ENCODE data around the gene ST3GAL5.

Gene ST3GAL5

DNA sequence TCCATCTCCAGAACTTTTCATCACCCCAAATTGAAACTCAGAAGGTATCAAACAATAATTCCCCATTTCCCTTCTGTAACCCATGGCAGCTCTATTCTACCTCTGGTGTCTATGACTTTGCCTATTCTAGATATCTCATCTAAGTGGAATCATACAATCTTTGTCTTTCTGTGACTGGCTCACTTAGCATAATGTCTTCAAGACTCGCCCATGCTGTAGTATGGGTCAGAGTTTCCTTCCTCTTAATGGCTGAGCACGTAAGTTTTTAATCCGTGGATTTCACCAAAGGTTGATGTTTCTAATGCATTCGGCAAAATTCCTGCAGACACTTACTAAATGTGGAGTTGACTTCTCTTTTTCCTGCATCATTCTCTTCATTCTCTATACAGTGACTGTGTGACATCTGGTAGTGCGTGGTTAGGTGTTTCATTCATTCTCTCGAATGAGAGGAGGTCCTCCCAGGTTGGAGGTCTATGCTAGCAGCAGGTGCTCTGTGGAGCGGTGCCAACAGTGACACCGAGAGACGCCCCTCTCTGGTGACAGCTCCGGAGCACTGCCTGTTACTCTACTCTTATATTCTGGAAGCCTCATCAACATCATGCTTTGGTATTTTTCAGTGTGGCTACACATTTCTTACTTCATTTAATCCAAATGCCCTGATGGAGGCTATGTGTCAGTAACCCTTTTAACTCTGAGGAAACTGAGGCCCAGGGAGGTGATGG, 84.9 kb downstream of the ST3GAL5 start:
- no peak for DNase-seq

DNA sequence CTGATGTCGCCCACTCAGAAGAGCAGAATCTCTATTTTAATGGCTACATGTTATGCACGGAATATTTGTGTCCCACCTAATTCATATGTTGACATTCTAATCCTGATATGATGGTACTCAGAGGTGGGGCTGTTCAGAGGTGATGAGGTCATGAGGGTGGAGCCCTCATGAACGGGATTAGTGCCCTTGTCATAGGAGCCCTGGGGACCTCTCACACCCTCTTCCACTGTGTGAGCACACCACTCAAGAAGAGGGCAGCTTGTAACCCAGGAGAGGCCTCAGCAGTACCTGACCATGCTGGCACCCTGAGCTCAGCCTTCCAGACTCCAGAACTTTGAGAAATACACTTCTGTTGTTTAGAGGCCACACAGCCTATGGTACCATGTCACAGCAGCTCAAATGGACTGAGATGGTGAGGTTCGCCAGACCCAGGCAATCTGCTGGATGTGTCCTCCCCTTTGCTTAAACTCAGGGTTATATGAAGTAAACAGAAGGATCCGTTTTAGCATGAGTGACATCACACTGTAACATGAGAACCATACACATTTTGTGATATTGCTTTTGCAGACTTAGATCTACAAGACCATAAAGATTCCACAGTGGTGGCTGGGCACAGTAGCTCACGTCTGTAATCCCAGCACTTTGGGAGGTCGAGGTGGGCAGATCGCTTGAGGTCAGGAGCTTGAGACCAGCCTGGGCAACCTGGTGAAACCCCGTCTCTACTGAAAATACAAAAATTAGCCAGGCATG, 86.3 kb downstream of the ST3GAL5 start:
- no peak for DNase-seq

DNA sequence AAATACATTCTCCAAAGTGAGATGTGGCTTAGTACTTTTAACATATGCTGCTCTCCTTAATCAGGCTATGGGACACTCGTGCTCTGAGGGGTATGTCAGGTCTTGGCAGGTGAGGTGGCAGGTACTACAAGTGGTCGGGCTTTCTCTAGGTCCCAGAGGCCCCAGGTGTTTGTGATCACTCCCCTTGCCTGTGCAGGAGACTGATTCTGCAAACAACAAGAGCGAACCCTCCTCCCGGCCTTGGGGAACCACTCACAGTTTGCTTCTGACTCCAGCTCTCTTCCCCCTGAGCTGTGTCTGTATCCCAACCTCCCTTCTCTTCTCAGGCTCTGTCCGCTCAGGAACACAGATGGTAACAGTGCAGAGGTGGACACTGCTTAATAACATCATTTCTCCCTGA, 86.9 kb downstream of the ST3GAL5 start:
- DNase-seq: no peak

DNA sequence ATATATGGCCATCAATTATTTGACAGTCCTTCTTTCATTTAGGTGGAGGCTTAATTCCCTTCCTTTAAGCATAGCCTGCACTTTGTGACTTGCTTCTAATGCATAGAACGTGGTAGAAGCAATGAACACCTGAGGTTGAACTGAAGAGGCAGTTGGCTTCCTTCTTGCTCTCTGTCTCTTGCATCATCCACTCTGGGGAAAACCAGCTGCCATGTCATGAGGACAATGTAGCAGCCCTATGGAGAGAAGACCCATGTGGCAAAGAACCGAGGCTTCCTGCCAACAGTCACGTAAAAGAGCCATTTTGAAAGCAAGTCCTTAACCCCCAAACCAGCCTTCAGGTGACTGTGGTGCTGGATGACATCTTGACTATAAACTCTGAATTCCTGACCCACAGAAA, 88.2 kb downstream of the ST3GAL5 start:
- DNase-seq: no peak

DNA sequence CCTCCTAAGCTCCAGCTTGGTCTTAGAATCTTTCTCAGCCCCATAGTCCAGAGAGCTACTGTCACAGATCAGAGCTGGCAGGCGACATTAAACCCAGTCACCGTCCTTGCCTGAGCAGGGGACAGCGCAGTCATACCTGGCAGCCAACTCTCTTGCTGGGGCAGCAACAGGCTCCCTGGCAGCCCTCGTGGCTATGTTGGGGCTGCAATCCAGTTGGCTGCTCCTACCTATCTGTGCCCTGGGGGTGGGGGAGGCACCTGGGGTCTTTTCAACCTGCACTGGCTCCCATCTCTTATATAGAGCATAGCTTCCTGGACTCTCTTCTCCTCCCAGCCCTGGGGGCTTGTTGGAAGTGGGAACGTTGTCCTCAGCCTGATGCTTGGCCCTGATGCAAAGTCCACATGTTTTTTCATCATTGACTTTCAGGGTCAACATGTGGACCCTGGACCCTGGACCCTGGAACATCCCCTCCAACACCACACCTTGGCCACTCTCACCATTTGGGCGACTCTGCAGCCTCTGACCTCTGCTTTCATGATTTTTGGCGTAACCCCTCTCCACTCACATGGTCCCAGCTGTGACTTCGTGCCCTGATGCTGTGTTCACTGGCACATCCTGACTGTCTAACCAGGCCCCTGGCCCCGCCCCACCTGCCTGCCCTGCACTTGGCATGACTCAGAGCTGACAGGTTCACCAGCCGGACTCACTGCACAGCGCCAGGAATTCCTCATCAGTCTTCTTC, 89.4 kb downstream of the ST3GAL5 start:
- DNase-seq: no peak

DNA sequence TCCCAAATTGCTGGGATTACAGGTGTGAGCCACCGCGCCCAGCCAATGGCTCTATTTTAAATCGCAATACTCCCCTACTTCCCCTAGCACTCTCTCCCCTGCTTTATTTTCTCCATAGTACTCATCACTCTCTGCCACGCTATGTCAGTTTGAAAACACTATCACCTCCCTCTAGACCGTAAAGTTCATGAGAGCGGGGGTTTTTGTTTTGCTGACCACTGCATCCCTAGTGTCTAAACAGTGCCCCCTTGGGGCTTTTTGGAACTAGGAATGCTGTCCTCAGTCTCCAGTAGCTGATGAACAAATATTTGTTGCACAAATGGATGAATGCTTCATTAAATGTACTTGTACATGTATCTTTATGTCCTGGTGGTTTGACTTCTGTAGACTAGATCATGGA, 90.9 kb downstream of the ST3GAL5 start:
- peak; percentile 29 to 66 for DNase-seq

DNA sequence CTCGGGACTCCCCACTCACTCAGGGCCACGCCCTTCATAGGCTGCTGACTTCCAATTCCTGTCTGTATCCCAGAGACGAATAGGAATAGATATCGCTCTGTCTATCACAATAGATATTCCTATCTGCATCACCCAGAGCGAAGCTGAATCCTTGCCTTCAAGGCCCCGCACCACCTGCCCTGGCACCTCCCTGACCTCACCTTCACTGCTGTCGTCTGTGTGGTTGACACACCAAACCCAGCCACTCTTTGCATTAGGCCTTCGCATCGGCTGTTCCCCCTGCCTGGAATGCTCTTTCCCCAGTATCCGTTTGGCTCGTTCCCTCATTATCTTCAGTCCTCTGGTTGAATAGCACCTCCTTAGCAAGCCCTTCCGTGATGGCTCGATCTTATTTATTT, 91.5 kb downstream of the ST3GAL5 start:
- no peak for DNase-seq

DNA sequence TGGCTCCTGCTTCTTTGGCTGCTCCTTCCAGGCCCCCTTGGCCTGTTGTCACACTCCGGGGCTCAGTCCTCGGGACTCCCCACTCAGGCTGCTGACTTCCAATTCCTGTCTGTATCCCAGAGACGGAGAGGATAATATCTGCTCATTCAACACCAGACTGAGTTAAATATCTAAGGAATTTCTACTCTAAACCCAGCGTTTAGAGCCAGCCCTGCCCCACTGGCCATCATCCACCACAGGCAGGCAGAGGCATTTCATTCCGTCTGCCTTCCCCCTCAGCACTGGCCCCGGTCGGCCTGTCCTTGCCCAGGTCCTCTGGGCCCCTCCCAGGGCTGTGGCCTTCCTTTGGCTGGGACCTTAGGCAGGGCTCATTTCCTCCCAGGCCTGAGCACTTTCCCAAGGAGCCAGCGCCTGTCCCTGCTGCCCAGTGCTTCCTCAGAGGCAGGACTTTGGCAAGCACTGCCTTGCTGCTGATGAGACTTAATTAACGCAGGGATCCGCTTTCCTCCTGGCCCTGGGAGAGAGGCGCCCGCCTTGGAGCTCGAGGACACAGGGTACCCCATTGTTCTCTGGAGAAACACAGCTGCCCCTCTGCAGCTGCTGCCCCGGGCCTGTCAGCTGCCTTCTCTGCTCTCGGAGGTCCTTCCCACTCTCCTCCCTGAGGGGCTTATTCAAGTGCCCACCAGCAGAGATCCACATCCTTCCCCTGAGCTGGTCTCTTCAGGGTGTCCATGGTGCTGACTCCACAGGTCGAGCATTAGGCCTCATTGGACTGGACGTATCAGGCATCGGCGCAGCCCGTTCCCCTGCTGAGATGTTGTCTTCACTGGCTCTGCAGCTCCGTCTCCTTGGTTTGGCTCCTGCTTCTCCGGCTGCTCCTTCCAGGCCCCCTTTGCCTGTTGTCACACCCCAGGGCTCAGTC, 92.2 kb downstream of the ST3GAL5 start:
- DNase-seq: peak in 1 of 2 experiments; percentile 43

DNA sequence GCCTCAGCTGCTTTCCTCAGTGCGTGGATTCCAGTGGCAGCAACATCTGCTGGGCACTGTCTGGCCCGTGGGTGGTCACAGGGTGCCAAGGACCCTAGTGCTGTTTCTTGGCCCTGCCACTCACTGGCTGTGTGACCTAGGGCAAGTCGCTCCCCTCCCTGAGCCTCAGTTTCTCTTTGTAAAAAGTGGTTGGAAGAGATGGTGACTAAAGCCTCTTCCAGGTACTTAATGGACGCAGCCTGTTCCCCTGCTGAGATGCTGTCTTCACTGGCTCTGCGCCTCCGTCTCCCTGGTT, 92.8 kb downstream of the ST3GAL5 start:
- peak in 1 of 2 experiments; percentile 11 for DNase-seq

DNA sequence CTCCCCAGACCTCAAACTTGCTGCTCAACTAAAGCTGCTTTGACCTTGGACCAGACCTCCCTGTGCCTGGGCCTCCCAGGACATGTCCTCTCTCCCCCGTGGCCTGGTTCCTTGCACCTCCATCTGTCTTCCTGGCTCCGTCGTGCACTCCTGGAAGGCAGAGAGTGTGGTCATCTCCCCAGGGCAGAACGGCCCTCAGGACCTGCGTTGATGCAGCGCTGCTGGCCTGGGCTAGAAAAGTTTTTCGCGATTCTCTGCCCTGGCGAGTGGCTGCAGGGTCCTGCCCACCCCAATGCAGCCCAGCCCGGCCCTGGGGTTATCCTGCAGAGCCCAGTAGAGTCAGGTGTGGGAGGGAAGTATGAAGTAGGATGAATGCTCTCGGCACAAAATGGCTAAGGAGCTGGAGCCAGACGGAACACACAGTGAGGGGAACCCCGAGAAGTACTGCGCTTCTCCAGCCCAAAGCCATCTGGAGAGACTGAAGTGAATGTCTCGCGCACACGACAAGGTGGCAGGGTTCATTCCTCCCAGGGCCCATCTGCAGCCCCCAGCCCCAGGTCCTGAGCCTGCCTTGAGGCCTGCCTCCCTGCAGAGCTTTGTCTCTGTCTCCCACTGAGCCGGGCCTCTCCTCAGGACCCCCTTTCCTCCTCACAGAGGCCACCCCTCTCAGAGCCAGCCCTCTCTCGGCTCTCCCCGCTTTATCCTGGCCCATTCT, 93.3 kb downstream of the ST3GAL5 start:
- peak in 1 of 2 experiments; percentile 56 for DNase-seq

DNA sequence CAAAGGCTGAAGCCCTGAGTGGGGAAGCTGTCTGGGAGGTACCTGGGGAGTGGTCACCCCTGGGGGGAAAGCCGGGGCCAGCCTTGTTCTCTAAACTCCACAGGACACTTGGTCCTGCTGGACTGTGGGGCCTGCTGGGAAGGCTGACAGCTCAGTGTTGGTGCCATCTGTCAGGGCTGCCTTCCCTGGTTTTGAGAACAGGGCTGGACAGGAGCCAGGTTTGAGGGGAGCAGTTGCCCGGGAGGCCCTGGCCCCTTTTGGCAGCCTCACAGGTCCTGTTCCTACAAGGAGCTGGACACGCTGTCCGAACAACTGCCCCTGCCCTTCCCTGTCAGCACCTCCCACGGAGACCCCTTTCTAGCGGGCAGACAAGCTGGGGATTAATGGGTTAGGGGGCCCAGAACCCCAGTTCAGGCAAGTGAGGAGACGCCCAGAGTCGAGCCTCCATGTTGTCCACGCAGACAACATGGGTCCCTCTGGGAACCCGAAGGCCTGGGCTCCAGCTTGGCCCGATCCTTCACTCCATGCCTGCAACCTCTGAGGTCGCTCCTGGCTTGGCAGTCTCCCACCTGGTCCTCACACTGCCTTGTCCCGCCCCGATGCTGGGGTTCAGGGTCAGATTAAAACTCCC, 94.2 kb downstream of the ST3GAL5 start:
- DNase-seq: peak; percentile 77 to 85

DNA sequence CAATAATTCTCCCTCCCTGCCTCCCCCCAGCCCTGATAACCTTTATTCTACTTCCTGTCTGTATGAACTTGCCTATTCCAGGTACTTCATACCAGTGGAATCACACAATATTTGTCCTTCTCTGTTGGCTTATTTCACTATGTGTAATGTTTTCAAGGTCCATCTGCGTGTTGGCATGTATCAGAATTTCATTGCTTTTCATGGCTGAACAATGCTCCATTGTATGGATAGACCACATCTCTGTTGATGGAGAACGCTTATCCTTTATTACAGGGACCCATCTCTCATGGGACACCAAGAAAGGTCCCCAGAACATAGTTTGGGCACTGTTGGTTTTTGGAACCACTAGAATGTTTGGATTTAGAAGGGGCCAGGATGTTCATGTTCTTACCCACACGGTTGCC, 94.8 kb downstream of the ST3GAL5 start:
- no peak for DNase-seq

DNA sequence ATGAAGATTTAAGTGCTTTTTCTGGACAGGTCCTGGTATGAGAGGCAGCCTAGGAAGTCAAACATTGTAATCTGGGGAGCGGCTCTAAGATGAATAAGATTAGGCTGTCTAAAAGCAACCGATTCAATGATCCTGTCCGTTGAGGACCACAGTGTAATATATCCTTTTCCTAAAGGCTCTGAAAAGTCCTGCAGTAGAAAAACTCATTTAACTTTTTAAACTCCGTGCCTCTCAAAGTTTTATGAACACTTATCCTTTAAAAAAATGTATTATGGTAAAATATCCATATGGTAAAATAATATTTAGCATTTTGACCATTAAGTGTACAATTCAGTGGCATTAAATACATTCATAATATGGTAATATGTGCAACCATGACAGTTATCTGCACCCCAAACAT, 95.2 kb downstream of the ST3GAL5 start:
- DNase-seq: peak in 1 of 2 experiments; percentile 27

DNA sequence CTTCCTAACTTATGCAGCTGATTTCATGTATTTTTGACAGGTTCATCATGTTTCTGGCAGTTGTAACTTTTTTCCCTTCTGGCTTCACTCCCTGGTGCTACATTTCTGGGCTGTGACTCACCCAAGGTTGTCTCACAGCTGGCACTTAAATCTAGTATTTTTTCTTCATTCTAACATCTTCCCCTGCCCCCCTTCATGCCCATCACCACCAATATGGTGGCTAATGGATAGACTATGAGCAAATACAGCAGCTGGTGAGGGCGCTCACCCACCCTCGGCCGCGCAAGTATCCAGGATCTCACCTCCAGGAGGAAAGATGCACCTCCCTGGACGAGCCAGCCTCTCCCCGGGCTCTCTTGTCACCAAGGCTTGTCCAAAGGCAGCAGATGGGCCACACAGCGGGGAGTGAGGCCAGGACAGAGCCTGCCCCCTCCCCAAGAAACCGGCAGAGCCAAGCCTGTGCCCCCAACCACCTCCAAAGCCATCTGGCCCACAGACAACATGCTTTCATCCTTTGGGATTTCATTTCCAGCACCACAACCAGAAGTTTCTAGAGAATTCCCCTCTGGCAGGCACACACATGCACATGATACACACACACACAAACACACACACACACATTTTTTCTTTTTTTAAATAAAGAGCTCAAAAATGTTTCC, 95.9 kb downstream of the ST3GAL5 start:
- DNase-seq: peak; percentile 98

DNA sequence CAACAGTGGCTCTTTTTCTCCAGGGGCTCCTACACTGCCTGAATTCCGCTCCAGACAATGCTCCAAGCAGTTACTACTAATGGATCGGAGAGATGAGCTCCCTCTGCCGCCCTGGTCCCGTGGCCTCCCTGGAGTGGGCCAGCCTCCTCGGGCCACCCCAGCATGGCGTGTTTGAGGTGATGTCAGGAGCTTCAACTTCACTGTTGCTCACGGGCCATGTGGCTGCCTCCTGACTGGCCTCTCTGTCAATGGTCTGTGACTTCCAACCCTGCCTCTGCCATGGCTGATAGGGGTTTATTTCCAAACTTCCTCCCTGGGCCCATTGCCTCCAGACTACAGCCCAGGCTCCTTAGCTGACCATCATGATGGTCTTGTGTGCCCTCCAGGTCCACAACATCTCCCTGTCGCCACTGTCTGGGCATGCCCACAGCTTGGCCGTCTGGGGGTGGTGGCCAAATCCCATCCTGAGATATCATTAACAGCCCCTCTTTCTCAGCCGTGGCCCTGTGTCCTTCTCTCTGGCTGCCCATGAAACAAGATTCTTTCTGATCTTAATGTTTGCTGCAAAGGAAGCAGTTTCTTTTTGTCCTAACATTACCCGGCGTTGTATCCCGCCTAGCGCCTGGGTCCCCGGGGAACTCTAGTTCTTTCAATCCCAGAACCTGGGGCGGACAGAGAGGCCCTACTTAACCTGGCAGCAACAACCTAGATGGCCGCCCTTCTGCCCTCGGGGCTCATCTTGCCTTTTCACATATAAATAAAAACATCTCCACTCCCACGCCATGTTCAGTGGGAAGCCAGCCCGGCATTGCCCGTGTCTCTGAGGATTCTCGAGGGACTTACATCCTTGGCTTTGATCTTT, 96.9 kb downstream of the ST3GAL5 start:
- no peak for DNase-seq

DNA sequence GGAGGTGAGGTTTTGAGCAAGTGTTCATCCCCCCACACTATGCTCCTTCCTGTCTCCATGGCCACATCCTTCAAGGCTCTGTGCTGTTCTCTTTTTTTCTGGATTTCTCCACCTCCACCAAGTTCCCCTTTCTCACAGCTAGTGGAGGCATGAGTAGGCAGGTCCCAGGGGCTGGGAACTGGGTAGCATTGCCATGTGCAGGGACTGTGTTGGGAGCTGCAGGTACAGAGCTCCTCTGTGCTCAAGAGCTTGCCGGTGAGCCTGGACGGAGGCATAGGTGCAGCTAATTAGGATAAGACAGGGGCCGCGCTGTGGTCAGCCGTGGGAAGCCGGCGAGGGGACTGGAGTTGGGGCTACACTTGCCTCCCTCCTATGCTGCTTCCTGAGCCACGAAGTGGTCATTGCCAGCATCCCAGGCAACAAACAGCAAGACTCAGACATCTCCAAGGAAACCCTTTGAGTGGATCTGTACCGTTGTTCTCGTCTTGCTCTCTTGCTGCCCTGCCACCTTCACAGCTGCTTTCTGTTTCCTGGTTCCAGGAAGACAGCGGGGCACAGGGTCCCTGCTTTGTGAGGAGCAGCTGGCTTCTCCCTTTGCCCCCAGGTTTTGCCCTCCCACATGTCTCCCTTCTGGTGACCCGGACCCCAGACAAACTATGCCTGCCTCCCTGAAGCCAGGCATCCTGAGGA, 98.1 kb downstream of the ST3GAL5 start:
- peak in 1 of 2 experiments; percentile 28 for DNase-seq

DNA sequence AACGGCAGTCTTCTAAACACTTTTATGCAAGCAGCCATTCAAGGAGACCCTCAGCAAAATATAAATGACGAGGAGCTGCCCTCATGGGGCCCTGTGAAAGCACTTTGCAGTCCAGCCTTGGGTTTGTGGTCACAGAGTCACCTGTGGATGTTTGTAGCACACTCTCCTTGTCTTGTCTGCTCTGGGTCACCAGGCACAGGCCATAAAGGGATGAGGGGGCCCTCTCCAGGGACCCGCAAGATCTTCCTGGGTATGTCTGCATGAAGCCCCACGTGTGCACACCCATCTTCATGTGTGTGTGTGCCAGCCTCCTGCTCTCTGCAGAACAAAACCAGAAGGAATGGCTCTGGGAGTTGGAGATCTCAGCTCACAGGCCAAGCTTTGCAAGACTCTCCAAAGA, 98.8 kb downstream of the ST3GAL5 start:
- no peak for DNase-seq

DNA sequence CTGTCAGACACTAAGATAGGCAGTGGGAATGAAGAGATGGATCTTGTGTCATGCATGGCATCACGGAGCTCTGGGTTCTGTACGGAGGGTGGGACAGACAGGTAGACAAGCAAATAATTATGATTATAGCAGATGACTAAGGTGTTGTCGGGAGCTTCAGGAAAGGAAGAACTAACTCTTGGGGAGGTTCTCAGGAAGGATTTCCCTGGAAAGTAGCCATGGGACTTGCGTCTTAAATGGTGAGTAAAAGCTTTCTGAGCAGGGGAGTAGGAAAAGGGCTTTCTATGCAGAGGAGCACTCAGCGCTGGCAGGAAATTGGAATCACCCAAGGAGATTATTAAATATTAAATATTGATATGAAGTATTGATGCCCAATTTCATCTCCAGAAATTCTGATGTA, 99.5 kb downstream of the ST3GAL5 start:
- no peak for DNase-seq

DNA sequence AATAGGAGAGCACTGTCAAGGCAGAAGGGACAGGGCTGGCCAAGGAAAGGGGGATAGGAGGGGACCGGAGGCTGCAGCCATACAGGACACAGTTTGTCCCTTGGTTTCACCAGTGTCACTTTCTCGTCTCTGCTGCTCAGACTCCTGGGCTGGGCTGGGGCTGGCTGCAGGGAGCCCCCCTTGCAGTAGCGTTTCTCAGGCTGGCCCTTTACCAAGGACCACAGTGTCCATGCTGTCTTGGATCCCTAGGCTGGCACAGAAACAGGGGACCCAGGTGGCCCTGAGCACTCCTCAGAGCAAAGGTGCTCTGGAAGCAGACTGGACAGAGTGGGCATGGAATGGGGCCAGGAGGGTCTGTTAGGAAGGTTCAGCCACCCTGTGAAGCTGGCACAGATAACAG, 100.2 kb downstream of the ST3GAL5 start:
- DNase-seq: no peak

DNA sequence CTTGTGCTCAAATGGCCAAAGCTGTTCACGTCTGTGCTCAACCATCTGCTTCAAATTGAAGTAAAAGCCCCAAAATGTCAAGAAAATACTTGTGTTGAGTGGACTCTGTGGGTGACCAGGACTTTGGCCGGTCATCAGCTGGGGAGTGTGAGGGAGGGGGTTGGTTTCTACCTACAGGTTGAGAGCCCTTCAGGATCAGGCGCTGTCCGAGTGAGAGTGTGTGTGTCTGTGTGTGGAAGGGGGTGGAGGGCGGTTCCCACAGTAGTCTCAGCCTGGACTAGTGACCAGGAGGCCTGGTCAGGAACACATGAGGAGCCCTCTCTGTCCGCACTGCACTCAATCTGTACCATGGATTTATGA, 100.8 kb downstream of the ST3GAL5 start:
- no peak for DNase-seq
